ENCODE data around the gene RAD51B.
"Not testable (repeated sequence)": the region's sequence is repeated elsewhere in the genome, so short reads cannot be mapped to it uniquely, and the experiment has no call there.

RAD51B gene

DNA sequence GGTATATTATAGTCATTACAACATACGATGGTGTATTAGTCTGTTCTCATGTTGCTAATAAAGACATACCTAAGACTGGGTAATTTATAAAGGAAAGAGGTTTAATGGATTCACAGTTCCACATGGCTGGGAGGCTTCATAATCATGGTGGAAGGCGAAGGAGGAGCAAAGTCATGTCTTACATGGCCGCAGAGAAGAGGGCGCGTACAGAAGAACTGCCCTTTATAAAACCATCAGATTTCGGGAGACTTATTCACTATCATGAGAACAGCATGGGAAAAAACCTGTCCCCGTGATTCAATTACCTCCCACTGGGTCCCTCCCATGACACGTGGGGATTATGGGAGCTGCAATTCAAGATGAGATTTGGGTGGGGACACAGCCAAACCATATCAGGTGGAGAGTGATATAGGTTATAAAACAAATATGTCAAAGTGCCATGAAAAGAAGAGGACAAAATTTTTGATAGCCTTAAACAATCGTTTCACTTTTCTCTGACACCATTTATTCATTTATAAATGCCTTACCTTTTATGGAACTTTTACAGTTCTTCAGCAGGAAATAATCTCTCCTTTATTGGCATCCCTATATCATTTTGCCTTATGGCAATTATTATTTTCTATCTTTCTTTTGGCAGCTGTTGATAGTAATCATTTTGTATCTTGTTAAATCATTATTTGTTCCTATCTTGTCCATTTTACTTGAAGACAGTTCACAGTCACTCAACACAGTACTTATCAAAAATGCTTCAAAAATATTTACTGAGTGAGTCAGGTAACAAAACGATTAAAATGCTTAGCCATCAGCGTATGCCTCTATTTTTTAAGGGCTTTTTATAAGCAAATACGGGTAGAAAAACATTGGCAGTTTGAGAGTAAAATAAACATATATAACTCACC, 196.0 kb downstream of the RAD51B start:
- FAIRE-seq (peak; percentile 96), DNase-seq (ENCODE audit: insufficient read length, low spot score) (no peak)

DNA sequence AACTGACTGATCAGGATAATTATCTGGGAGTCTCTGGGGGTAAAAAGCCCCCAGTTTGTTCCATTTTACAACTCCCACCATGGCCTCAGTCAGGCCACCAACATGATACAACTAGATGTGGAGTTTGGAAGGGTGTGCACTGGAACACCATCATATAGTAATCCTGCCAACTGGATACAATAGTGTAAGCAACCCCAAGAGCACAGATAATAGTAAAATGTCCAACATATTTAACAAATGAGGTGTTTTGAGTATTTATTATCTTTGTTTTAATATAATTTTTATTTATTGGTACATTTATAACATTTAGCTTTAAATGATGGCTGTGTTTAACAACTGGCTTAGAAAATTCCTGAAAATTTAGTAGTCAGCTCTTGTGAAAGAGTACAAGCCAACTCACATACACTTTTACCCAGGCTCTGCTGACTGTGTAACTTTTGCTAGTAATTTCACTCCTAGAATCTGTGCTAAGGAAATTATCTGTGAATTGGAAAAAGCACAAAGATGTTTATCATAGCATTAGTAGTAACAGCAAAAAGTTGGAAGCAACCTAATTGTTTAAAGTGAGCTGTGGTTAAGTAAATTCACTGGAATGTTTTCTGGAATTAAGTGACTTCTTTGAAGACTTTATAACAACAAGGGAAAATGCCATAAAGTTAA, 196.8 kb downstream of the RAD51B start:
- DNase-seq (ENCODE audit: insufficient read length, low spot score), result no peak
- FAIRE-seq, result no peak

- DNase-seq (ENCODE audit: insufficient read length, low spot score), result no peak
- peak; percentile 92 for FAIRE-seq
Measured at GRCh38 chr14:68018598-68018997, 199.0 kb downstream of the RAD51B start.

GRCh38 chr14:68020493-68020892, 200.9 kb downstream of the RAD51B start:
- DNase-seq (ENCODE audit: insufficient read length, low spot score) (no peak), FAIRE-seq (no peak)

GRCh38 chr14:68020999-68021663, 201.6 kb downstream of the RAD51B start:
- no peak for DNase-seq (ENCODE audit: insufficient read length, low spot score)
- no peak for FAIRE-seq

DNA sequence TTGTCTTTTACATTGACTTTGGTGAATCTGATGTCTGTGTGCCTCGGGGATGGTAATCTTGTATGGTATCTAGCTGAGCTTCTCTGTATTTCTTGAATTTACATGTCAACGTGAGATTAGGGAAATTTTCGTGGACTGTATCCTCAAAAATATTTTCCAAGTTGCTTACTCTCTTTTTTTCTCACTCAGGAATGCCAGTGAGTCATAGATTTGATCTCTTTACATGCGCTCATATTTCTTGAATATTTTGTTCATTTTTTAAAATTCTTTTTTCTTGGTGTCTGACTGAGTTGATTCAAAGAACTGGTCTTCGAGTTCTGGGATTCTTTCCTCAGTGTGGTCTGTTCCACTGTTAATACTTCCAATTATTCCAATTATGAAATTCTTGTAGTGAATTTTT, 207.7 kb downstream of the RAD51B start:
- FAIRE-seq (no peak), DNase-seq (ENCODE audit: insufficient read length, low spot score) (no peak)

DNA sequence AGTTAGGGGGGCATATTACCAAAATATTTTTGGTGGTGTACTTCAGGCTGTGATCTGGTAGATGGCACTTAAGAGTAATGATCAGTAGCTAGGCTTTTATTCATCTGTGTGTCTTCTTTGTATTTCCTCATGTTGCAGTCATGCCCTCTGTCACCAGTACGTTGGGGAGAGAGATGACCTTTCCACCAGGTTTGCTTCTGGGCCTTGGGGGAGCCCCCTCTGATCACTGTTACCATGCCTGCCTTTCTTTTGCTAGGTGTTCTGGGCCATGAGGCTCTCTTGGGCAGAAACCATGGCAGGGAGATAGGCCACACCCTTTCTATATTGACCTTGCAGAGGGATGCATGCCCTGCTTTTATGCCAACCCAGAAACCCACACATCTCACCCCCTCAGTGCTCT, 208.5 kb downstream of the RAD51B start:
- FAIRE-seq, result peak; percentile 97
- DNase-seq (ENCODE audit: insufficient read length, low spot score), result no peak

DNA sequence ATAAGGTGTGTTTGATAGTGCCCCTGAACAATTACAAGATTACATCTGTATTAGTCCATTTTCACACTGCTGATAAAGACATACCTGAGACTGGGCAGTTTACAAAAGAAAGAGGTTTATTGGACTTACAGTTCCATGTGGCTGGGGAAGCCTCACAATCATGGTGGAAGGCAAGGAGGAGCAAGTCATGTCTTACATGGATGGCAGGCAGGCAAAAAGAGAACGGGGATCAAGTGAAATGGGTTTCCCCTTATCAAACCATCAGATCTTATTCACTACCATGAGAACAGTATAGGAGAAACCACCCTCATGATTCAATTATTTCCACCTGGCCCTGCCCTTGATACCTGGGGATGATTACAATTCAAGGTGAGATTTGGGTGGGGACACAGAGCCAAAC, 211.4 kb downstream of the RAD51B start:
- FAIRE-seq; DNase-seq (ENCODE audit: insufficient read length, low spot score): not testable (repeated sequence)

DNA sequence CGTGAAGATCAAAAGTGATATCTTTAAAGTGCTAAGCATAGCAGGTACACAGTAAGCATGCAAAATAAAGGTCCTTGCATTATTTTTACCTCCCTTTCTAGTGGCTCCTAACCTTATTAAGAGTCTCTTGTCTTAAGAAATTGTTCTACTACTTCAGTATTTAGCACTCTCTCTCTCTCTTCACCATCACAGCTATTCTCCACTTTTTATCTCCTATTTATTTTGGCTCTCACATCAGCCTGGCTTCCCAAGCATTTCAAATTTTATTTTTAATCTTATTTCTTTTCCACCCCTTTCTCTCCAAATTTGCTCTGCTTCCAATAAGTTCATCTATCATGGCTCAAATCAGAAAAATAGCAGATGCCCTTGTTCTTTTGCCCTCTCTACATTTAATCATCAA, 212.6 kb downstream of the RAD51B start:
- FAIRE-seq, result no peak
- no peak for DNase-seq (ENCODE audit: insufficient read length, low spot score)

DNA sequence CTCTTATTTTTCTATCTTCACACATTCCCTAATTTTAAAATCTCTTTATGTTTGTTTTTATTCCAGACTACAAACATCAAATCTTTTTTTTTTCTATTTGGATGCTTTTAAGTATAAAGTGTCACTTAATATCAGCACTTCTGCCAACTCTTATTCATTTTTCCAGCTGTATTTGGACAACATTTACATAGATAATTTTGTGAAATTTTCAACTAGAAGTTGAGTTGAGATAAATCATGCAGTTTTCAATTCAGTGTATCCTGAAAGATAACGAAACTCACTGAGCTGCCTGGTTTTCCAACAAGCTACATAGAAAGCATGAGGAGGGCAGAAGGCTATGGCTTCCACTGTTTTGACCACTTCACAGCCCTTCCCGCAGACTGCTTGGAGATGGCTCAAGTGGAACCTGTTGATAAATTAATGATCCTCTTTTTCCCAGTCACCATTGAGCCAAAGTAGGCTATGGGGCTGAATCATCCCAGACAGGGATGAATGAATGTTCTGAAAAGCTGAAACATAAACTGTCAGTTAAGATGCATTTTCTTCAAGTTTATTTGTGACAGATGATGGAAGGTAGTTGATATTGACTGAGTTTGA, 213.9 kb downstream of the RAD51B start:
- FAIRE-seq, result peak; percentile 99
- no peak for DNase-seq (ENCODE audit: insufficient read length, low spot score)

DNA sequence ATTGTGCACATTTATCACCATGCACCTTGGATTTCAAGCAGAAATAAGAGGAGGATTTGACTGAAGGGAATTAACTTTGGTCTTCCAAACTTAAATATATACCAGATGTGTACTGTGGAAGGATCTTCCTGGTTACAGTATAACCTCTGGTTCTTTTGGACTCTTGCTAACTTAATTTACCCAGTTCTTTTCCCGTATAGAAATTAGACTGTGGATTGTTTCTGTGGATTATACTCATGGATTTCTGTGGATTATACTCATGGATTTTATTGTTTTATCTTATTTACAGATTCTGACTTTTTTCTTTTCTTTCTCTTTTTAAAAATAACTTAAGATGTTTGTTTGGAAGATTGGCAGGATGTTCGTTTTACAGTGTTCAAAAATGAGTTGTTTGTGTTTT, 215.3 kb downstream of the RAD51B start:
- FAIRE-seq, result peak; percentile 85
- no peak for DNase-seq (ENCODE audit: insufficient read length, low spot score)

- DNase-seq (ENCODE audit: insufficient read length, low spot score) (no peak), FAIRE-seq (peak; percentile 92)
Measured at GRCh38 chr14:68036202-68036601, 216.6 kb downstream of the RAD51B start.

DNA sequence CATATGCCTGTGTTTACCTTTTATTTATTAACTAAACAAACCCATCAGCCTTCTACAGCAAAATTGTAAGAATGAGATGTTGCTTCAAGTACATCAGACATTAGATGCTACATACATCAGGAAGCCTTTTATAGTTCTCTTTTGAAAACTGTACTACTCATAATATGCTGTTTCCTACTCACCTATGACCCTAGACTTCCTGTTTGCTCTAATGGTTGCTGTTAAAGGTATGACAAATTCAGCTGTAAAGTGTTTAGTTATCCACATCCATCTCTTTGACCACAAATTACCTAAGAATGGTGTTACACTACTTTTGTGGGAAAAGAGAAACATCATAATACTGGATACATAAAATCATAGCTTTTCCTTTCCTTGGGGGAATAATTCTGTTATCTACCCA, 220.0 kb downstream of the RAD51B start:
- DNase-seq (ENCODE audit: insufficient read length, low spot score) (no peak), FAIRE-seq (no peak)

- DNase-seq (ENCODE audit: insufficient read length, low spot score), result no peak
- FAIRE-seq, result peak; percentile 96
Measured at GRCh38 chr14:68040633-68041369, 221.2 kb downstream of the RAD51B start.

DNA sequence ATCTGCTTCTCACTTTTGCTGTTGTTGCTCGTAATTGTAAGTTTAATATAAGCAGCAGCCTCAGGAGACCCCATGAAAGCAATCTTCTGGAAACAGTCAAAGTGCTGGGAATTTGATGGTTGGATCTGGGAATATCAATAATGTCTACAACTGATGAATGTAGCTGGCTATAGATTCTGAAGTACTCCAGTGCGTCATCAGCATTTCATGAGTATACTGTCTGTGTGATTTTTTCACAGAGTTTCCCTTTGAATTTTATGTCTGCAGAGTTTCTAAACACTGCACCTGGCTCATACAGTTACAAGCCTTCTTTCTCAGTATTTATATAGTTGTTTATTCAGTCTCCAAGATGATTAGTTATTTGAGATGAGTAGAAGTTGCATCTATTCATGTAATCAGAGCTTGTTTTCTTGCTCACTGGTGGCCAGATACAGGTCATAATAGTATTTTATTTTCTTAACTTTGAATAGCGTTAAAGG, 222.3 kb downstream of the RAD51B start:
- FAIRE-seq, result peak; percentile 69
- DNase-seq (ENCODE audit: insufficient read length, low spot score), result no peak

DNA sequence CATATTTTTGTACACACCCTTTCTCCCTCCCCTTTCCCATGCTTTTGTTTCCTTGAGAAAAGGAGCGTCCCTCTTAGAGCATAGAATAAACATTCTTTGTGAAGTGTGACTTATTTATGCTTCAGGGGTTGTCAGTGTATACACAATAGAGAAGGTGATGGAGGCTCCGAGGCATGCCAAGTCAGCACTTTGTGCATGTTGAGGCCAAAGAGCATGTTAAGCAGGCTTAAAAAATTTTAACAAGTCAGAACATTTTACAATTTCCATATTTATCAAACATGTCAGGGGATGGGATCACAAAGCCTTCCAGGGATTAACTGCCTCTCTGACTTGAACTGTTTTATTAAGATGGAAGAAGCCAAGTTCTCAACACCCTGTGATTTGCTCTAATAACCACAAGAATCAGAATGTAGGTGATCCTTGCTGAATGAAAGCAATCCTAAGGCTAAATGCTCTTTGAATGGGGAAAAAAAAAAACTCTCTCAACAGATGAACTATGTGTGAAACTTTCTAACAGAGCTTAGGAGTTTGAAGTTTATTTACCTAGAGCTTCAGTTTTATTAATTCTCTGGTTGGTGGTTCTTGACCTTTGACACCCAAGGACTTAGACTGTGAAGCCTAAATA, 223.1 kb downstream of the RAD51B start:
- DNase-seq (ENCODE audit: insufficient read length, low spot score) (no peak), FAIRE-seq (peak; percentile 59)

GRCh38 chr14:68043752-68044151, 224.2 kb downstream of the RAD51B start:
- DNase-seq (ENCODE audit: insufficient read length, low spot score), result no peak
- peak; percentile 73 for FAIRE-seq

DNA sequence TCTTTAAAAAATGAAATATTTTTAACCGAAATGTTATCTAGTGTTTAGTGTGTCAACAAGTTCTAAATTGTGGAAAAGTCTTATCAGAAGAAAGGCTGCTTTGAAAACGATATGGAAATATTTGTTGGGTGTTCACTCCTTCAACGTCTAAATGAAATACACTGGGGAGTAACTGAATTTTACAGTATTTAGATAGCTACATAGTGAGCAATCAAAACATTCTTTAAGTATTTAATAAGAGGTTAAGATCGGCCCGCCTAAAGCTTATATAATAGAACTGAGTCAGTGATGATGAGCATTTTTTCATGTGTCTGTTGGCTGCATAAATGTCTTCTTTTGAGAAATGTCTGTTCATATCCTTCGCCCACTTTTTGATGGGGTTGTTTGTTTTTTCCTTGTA, 228.3 kb downstream of the RAD51B start:
- FAIRE-seq (peak; percentile 46), DNase-seq (ENCODE audit: insufficient read length, low spot score) (peak; percentile 61)

DNA sequence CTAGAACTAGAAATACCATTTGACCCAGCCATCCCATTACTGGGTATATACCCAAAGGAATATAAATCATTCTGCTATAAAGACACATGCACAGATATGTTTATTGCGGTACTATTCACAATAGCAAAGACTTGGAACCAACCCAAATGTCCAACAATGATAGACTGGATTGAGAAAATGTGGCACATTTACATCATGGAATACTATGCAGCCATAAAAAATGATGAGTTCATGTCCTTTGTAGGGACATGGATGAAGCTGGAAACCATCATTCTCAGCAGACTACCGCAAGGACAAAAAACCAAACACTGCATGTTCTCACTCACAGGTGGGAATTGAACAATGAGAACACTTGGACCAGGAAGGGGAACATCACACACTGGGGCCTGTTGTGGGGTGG, 229.2 kb downstream of the RAD51B start:
- not testable (repeated sequence) for DNase-seq (ENCODE audit: insufficient read length, low spot score)
- peak; percentile 74 for FAIRE-seq

DNA sequence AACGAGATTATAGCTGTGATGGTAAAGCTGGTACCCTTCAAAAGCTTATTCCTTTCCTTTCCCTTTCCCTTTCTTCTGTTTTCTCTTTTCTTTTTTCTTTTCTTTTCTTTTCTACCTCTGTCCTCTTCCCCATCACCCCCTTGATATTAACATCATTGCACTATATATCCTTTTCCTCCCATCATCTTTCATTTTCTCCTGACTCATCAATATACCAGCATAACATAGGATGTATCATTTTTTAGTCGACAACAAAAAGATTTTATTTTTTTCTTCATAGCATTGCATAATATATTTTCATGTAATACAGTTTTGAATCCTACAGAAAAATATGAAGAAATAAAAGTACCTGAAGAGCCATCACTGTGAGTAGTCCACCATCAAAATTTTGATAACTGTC, 230.6 kb downstream of the RAD51B start:
- FAIRE-seq, result peak; percentile 48
- DNase-seq (ENCODE audit: insufficient read length, low spot score), result no peak

Measured in HTR-8/SVneo (cell line).